ENCODE results near the gene ACOD1. TPM values are rescaled to one million over a fixed set of nuclear protein-coding genes. Genes with fewer than 3 reads are reported as not detected.
"Not testable (repeated sequence)": the region's sequence is repeated elsewhere in the genome, so short reads cannot be mapped to it uniquely, and the experiment has no call there.

Gene ACOD1
- total RNA-seq: not detected in 2 replicates

GRCh38 chr13:76948149-76948548 is at the start of gene ACOD1:
Gene ACOD1 (plus strand): TSS chr13:76948511. CDS start chr13:76948559, 48 bp downstream.
- no peak for DNase-seq

GRCh38 chr13:76899066-76899465 is 49.2 kb upstream of the ACOD1 start:
- not testable (repeated sequence) for DNase-seq

GRCh38 chr13:76903544-76904162 is 44.7 kb upstream of the ACOD1 start:
- peak; percentile 94 for DNase-seq

GRCh38 chr13:76904507-76904906 is 43.8 kb upstream of the ACOD1 start:
- no peak for DNase-seq

- no peak for DNase-seq
Observed at GRCh38 chr13:76912476-76912875, 35.8 kb upstream of the ACOD1 start.

- no peak for DNase-seq
Observed at GRCh38 chr13:76913898-76914297, 34.4 kb upstream of the ACOD1 start.

- DNase-seq: no peak
Observed at GRCh38 chr13:76917095-76917494, 31.2 kb upstream of the ACOD1 start.

GRCh38 chr13:76917755-76918481 is 30.4 kb upstream of the ACOD1 start:
- DNase-seq: not testable (repeated sequence)

GRCh38 chr13:76921516-76921915 is 26.8 kb upstream of the ACOD1 start:
- DNase-seq: no peak

- no peak for DNase-seq
Observed at GRCh38 chr13:76925115-76925514, 23.2 kb upstream of the ACOD1 start.

GRCh38 chr13:76927955-76928354 is 20.4 kb upstream of the ACOD1 start:
- DNase-seq: no peak

- DNase-seq: no peak
Observed at GRCh38 chr13:76928456-76928855, 19.9 kb upstream of the ACOD1 start.

- DNase-seq: no peak
Observed at GRCh38 chr13:76929320-76929719, 19.0 kb upstream of the ACOD1 start.

GRCh38 chr13:76929851-76930374 is 18.4 kb upstream of the ACOD1 start:
- no peak for DNase-seq

- DNase-seq: no peak
Observed at GRCh38 chr13:76932076-76932475, 16.2 kb upstream of the ACOD1 start.

- no peak for DNase-seq
Observed at GRCh38 chr13:76934671-76935070, 13.6 kb upstream of the ACOD1 start.

- no peak for DNase-seq
Observed at GRCh38 chr13:76936763-76937162, 11.5 kb upstream of the ACOD1 start.

- DNase-seq: peak; percentile 79
Observed at GRCh38 chr13:76937281-76937820, 11.0 kb upstream of the ACOD1 start.

- no peak for DNase-seq
Observed at GRCh38 chr13:76939215-76939614, 9.1 kb upstream of the ACOD1 start.

- DNase-seq: no peak
Observed at GRCh38 chr13:76942363-76942762, 5.9 kb upstream of the ACOD1 start.

GRCh38 chr13:76943646-76944045 is 4.7 kb upstream of the ACOD1 start:
- no peak for DNase-seq

- DNase-seq: peak; percentile 40
Observed at GRCh38 chr13:76944456-76944855, 3.9 kb upstream of the ACOD1 start.

- no peak for DNase-seq
Observed at GRCh38 chr13:76950101-76950500, 1.8 kb downstream of the ACOD1 start.

- DNase-seq: no peak
Observed at GRCh38 chr13:76953968-76954367, 5.7 kb downstream of the ACOD1 start.

Data from dermis blood vessel endothelial cell (primary cell).